NCI-H526 (cell line): Measurements from ENCODE around the gene KCTD10.
A peak's percentile ranks its signal among the peaks of the same experiment; 100 is the strongest.
"Not testable (repeated sequence)": the region's sequence is repeated elsewhere in the genome, so short reads cannot be mapped to it uniquely, and the experiment has no call there.

Source experiments
- DNase-seq, 2 experiments: peaks; one replicate each; lab custom pipeline; 2025; lab: John Stamatoyannopoulos, UW

The KCTD10 gene

DNA sequence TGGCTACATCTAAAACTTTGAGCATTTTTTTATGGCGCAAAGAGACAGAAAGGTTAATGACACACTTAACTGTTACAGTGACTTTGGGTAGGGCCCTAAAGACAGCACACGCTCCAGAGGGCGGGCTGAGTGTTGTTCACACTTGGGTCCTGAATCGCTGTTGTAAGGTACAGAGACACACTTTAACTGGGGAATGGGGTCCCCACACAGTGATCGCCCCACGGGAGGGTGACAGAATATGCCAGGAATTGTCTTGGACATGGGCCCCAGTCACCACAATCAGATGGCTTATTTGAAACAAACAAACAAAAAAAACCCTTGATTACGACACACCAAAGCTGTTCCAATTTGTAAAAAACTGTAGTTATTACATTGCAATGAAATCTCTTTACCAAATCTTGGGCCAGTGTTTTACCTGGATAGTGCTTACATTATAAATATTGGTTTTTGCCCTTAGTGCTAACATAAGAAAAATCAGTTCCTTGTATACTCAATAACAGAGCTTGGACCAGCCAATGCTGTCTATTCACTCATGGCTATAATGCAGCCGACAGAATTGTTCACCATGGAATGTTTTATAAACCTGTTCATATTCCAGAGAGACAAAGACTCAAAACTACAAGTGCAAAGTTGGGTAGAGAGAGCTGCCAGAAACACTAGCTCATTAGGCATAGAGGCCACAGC, 28.3 kb downstream of the KCTD10 start:
- no peak for DNase-seq

GRCh38 chr12:109448272-109448671, 28.8 kb downstream of the KCTD10 start:
- DNase-seq = no peak

- no peak for DNase-seq
Observed at GRCh38 chr12:109447482-109447881, 29.6 kb downstream of the KCTD10 start.

- no peak for DNase-seq
Observed at GRCh38 chr12:109446869-109447268, 30.2 kb downstream of the KCTD10 start.

DNA sequence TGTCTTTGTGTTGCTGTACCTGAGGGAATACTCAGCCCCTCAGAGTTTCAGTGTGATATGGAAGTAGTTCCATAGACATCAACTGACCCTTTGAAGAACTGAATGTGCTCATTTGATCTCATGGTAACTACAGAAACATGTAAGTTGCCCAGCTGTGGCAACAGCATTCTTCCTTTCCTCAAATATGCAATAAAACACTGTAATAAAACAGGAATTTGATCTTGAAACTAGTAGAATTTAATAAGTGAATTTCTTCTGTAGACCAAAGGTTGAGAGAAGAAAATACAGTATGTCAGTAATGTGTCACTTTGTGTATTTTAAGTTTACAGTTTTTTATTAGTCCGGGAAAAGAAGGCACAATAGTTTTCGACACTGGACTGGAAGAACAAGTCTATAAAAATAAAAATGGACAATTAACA, 31.9 kb downstream of the KCTD10 start:
- no peak for DNase-seq

DNA sequence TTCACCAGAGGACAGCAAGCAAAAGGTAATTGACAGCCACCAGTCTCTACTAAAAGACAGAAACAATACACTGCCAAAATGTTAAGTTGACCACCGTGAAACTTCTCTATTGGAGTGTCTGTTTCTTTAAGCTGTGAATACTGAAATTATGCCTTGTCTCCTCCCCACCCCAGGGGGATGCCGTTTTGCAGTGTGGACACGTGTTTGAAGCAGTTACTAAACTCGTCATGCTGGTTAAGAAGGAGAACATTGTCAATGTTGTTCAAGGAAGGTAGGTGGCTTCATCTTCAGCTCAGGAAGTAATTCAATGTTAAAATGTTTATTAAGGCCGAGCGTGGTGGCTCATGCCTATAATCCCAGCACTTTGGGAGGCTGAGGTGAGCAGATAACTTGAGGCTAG, 32.8 kb downstream of the KCTD10 start:
- DNase-seq = no peak

DNA sequence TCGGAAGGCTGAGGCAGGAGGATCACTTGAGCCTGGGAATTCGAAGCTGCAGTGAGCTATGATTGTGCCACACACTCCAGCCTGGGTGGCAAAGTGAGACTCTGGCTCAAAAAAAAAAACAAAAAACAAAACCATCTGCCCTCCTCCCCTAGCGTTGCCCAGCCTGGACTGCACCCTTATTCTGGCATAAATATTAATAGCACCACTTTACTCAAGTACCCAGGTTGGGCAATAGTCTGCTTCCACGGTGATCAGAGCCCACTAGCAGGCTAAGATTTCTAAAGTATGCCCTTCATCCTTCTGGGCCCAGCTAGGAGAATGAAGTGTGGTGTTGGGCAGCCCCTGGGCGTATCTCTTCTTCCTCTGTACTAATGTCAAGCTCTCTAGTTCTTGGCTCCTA, 33.3 kb downstream of the KCTD10 start:
- no peak for DNase-seq

- no peak for DNase-seq
Observed at GRCh38 chr12:109440851-109441490, 36.1 kb downstream of the KCTD10 start.

GRCh38 chr12:109439951-109440350, 37.1 kb downstream of the KCTD10 start:
- DNase-seq = not testable (repeated sequence)

DNA sequence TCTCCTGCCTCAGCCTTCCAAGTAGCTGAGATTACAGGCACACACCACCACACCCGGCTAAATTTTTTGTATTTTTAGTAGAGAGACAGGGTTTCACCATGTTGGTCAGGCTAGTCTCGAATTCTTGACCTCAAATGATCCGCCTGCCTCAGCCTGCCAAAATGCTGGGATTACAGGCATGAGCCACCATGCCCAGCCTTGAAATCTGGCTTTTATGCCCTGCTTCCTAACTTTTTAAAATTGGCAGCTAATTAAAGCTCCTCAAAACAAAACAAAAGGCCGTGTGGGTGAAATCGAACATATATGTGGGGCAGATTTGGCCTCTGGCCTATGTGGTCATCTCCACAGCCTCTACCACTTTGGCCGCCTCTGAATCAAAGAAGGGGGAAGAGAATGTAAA, 37.9 kb downstream of the KCTD10 start:
- DNase-seq = no peak

- DNase-seq = no peak
Observed at GRCh38 chr12:109436188-109436560, 40.9 kb downstream of the KCTD10 start.

GRCh38 chr12:109435428-109436187, 41.5 kb downstream of the KCTD10 start:
- DNase-seq = no peak

DNA sequence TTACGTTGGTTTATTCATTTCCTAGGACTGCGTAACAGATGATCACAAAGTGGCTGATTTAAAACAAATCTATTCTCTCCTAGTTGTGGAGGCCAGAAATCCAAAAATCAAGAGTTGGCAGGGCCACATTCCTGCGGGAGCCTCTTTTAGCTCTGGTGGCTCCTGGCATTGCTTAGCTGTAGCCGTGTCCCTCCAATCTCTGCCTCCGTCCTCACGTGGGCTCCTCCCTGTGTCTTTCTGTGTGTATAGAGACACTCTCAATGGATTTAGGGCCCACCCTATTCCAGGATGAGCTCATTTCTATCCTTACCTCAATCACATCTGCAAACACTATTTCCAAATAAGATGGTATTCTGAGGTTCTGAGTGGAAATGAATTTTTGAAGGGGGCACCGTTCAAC, 42.5 kb downstream of the KCTD10 start:
- DNase-seq = no peak

- no peak for DNase-seq
Observed at GRCh38 chr12:109433618-109434017, 43.5 kb downstream of the KCTD10 start.

DNA sequence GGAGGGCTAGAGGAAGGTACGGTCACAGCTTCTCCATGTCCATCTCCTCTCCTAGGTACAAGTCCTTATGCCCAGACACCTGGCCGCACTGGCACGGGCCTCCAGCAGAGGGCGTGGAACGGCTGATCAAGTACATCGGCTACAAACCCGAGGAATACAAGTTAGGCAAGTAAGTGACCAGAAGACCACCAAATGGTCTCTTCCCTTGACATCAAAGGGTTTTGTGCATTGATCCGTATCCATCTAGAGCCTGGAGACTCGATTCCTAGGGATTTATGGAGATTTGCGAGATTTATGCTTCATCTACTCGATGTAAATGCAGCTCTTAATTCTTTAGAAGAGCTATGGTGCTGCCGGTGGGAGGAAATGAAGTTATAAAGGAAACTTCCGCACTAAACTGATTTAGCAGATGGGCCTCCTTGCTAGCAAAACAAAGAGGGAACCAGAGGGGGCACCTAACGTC, 44.2 kb downstream of the KCTD10 start:
- peak; percentile 55 to 86 for DNase-seq

DNA sequence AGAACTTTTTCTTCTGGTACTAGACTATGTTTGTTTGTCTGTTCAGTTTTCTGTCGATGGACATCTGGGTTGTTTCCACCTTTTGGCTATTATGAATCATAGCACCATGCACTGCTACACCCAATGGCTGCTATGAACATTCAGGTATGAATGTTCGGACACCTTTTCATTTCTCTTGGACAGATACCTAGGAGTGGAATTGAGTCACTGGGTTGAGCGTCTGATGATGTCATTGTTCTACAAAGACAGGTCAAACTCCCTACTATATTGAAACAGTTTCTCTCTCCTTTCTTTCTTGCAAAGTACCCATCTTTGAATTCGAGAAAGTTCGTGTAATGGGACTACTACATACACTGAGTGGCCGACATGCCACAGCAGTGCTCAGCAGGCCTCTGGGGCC, 44.7 kb downstream of the KCTD10 start:
- DNase-seq = no peak

DNA sequence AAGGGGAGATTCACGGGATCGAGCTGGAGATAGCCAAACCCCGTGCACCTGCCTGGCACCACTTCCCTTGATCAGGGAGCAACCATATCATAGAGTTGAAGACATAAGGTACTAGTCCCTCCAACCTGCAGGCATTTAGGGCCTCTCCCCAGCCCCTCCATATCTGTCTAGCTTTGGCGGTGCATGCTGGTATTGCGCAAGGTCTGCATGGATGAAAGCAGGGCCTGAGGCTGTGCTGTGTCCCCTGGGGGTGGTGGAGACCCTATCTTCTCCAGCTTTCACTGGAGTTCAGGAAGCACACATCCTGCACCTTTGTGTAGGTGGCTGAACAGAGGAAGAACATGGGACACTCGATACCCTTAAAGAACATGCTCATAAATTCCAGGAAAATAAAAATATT, 46.9 kb downstream of the KCTD10 start:
- DNase-seq = no peak

- DNase-seq = not testable (repeated sequence)
Observed at GRCh38 chr12:109428804-109429203, 48.3 kb downstream of the KCTD10 start.

DNA sequence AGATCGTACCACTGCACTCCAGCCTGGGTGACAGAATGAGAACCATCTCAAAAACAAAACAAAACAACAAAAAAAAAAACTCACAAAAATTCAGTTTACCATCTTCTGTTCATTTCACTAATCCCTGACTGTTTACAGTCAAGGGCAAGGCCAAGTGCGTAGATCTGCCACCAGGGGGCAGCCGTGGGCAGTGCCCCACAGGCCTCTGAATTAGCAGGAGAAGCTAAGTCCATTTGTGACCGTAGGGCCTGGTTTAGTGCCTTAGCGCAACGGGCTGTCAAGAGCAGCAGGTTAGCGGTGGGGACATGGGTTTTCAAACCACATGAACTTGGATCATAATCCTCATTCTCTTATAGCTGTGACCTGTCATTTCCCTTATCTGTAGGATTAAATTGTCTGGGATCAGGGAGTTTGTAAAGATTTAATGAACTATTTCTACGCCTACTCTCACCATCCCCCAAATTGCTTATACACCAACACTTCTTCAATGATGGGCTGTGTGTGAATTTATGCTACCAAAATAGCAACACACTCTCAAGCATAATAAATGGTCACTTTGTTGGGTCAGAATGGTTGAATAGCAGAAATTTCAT, 49.0 kb downstream of the KCTD10 start:
- DNase-seq = peak; percentile 11 to 79

GRCh38 chr12:109423392-109423791, 53.7 kb downstream of the KCTD10 start:
- no peak for DNase-seq

GRCh38 chr12:109422251-109422650, 54.8 kb downstream of the KCTD10 start:
- no peak for DNase-seq

DNA sequence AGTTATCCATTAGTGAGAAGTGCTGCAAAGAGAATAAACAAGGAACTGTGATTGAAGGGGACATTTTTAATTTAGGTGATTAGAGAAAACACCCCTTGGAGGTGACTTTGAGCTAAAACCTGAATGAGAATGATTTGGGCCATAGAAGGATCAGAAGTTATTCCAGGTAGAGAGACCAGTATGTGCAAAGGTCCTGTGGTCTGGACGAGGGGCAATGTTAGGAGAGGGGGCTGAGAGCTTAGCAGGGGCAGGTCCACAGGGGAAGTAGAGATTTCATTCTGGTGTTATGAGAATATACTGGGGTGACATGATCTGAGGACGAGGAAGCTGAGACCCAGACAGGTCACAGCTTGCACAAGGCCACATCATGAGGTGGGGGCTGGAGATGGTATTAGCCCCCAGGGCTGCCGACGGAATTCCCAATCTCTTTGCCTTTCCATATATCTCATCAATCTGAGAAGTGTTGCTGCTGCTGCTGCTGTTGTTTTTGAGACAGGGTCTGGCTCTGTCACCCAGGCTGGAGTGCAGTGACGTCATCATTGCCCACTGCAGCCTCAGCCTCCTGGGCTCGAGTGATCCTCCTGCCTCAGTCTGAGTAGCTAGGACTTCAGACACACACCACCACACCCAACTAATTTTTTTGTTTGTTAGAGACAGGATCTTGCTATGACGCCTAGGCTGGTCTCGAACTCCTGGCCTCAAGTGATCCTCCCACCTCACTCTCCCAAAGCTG, 55.6 kb downstream of the KCTD10 start:
- DNase-seq = no peak
